PC-3 (cell line): Measurements from ENCODE around the gene HNRNPC.

Experiments used
- CTCF ChIP-seq: fragments of 300-600 bp; sonication (generic); conservative IDR thresholded peaks from 2 replicates; pipeline ENCODE4 v1.5.1; 2017; ENCODE audit warnings: antibody characterized with exemption, low read depth, mild to moderate bottlenecking, low read length
- EZH2 ChIP-seq: fragments of 300-600 bp; sonication (generic); IDR thresholded peaks from one replicate; pipeline ENCODE4 v1.6.1; 2017; ENCODE audit warnings: antibody characterized with exemption, mild to moderate bottlenecking, low read length; ENCODE audit not compliant: unreplicated experiment
- EZH2phosphoT487 ChIP-seq: fragments of 300-600 bp; sonication (generic); IDR thresholded peaks from 2 replicates; pipeline ENCODE4 v1.6.1; 2018; ENCODE audit warnings: mild to moderate bottlenecking, antibody characterized with exemption, low read length, borderline replicate concordance

- TF ChIP-seq CTCF (no peak), EZH2 (no peak), EZH2phosphoT487 (no peak)
These were observed 10.1 kb downstream of the HNRNPC start for GRCh38 chr14:21258889-21259787.
